Activated CD8-positive, alpha-beta T cell treated with anti-CD3 and anti-CD28 coated beads, Interleukin-2, amount 10 ng/mL, durations not matched to agents 7 days and 5 days (primary cell): ENCODE results near the gene RSAD1. TPM values are rescaled to one million over a fixed set of nuclear protein-coding genes. Genes with fewer than 3 reads are reported as not detected.
"Not testable (repeated sequence)": the region's sequence is repeated elsewhere in the genome, so short reads cannot be mapped to it uniquely, and the experiment has no call there.

ENCODE experiments used
- ATAC-seq: fragments of 150-1000 bp; cut with Tn5 transposase; one replicate; pipeline ENCODE4 v1.10.0; 2021; ENCODE audit warnings: moderate library complexity
- CTCF ChIA-PET: fragments of 350-600 bp; sonication (Branson Sonifier 250); formaldehyde crosslinking; loops from one replicate; lab custom pipeline; 2021; ENCODE audit warnings: antibody characterized with exemption; lab: Charles Lee
- POLR2A ChIA-PET: fragments of 350-600 bp; sonication (Branson Sonifier 250); formaldehyde crosslinking; loops from one replicate; lab custom pipeline; 2021; ENCODE audit warnings: antibody characterized with exemption; lab: Charles Lee
- DNase-seq: peaks from one replicate; pipeline ENCODE4 v3.0.0-alpha.2; 2020
- H3K27ac Mint-ChIP-seq: one replicate; pipeline ENCODE4 v1.8.0; 2021; ENCODE audit warnings: mild to moderate bottlenecking, mixed read lengths
- H3K27me3 Mint-ChIP-seq: one replicate; pipeline ENCODE4 v1.8.0; 2021; ENCODE audit warnings: low read depth, mixed read lengths
- H3K36me3 Mint-ChIP-seq: one replicate; pipeline ENCODE4 v1.8.0; 2021; ENCODE audit warnings: low read depth, mixed read lengths
- H3K4me1 Mint-ChIP-seq: one replicate; pipeline ENCODE4 v1.8.0; 2021; ENCODE audit warnings: low read depth, mixed read lengths
- H3K4me3 Mint-ChIP-seq: one replicate; pipeline ENCODE4 v1.8.0; 2021; ENCODE audit warnings: mild to moderate bottlenecking, mixed read lengths
- H3K9me3 Mint-ChIP-seq: one replicate; pipeline ENCODE4 v1.8.0; 2022; ENCODE audit warnings: mixed read lengths; ENCODE audit not compliant: insufficient read depth
- total RNA-seq, 2 experiments: library from RNA; stranded (reverse); gene quantifications; one replicate each; pipeline ENCODE4 v1.2.3, GENCODE V29; 2021

RSAD1 gene
- total RNA-seq, 2 experiments from 2014 or later, result 26.6 to 28.4 TPM

DNA sequence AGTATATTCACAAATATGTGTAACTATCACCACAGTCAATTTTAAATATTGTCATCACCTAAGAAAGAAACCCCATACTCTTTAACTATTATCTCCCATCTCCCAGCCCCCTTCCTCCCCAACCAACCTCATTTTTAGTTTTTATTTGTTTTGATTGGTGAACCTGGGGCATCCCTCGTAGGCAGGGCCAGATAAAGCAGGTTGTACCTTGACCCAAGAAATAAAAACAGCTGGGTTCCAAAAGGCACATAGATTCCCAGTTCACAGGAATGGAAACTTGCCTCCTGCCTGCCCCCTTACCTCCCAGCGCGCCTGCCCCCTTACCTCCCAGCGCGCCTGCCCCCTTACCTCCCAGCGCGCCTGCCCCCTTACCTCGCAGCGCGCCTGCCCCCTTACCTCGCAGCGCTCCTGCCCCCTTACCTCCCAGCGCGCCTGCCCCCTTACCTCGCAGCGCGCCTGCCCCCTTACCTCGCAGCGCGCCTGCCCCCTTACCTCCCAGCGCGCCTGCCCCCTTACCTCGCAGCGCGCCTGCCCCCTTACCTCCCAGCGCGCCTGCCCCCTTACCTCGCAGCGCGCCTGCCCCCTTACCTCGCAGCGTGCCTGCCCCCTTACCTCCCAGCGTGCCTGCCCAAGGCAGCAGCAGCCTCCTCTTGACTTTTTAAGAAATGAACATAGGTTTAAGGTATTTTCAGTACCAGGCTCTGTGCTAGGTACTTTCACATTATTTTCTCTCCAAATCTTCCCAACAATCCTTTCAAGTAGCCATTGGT is 2.7 kb upstream of the RSAD1 start:
- not testable (repeated sequence) for ATAC-seq, H3K27ac Mint-ChIP-seq, H3K36me3 Mint-ChIP-seq, H3K27me3 Mint-ChIP-seq, DNase-seq, H3K4me3 Mint-ChIP-seq, H3K9me3 Mint-ChIP-seq
- ChIA-PET POLR2A (interaction anchor here (0.7 to 1.1 kb wide), 2 partner anchors 50 to 103 kb away, joined by 3 to 5 read pairs; partner anchors contain the start of genes ACSF2, EME1 and MRPL27), CTCF (interaction anchor here (1.0 to 1.3 kb wide), 2 partner anchors 78 to 150 kb away, joined by 3 to 6 read pairs; partner anchors contain the start of gene LRRC59)
- H3K4me1 Mint-ChIP-seq, result peaks cover 24% of the 10 kb centered on the region

DNA sequence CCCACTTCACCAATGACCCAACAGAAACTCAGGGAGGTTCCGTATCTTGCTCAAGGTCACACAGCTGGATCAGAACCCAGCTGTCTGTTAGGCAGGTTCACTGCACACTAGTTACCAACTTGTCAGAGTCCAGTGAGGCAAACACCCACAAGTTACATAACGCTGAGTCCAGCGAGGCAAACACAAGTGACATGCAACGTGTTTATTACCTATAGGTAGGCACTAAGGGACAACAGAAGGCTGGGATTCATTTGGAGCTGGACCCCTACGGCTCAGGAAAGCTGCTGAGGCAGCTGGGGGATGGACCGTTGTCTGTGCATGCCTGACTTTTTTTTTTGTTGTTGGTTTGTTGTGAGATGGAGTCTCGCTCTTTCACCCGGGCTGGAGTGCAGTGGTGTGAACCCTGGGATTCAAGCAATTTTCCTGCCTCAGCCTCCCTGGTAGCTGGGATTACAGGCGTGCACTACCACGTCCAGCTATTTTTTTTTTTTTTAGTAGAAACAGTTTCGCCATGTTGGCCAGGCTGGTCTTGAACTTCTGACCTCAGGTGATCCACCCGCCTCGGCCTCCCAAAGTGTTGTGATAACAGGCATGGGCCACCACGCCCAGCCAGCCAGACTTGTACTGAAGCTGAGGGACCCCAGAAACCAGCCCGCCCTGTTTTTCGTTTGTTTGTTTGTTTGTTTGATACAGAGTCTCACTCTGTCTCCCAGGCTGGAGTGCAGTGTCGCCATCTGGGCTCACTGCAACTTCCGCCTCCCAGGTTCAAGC is 1.9 kb upstream of the RSAD1 start:
- Mint-ChIP-seq H3K27ac (no peak overlapping the region), H3K4me1 (peaks cover 17% of the 10 kb centered on the region), H3K4me3 (no peak overlapping the region), H3K9me3 (no peaks in the 10 kb centered on the region), H3K36me3 (peaks cover 7% of the 10 kb centered on the region), H3K27me3 (peaks cover 3% of the 10 kb centered on the region)
- CTCF ChIA-PET, result interaction anchor here (0.9 to 1.3 kb wide), 3 partner anchors 79 to 150 kb away, joined by 3 to 6 read pairs (median 3); partner anchors contain the start of gene LRRC59
- DNase-seq (no peak), ATAC-seq (no peak)
- POLR2A ChIA-PET, result interaction anchor here (0.7 to 1.1 kb wide), 2 partner anchors 79 to 104 kb away, joined by 3 to 5 read pairs; partner anchors contain the start of genes EME1, LRRC59 and MRPL27

DNA sequence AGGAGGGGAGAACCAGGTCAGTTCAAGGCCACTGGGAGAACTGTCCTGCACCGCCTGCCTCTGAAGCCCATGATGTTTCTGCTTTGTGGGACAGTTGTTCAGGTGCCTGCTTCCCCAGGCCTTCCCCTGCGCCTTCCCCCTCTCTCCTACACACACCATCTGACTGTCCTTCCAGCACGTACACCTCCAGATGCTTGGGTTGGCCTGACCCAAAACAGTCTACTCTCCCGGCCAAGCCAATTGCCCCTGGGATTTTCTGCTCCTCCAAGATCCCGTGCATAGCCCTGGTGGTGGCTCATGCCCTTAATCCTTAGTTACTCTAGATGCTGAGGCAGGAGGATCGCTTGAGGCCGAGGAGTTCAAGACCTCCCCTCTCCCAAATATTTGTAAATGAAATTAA is 684 bp upstream of the RSAD1 start:
- Mint-ChIP-seq H3K27ac (peak overlapping the region; percentile 87), H3K27me3 (peaks cover 3% of the 10 kb centered on the region), H3K4me1 (peaks cover 18% of the 10 kb centered on the region), H3K4me3 (peak overlapping the region; percentile 75), H3K36me3 (peaks cover 9% of the 10 kb centered on the region), H3K9me3 (no peaks in the 10 kb centered on the region)
- no peak for ATAC-seq
- no peak for DNase-seq
- ChIA-PET CTCF (interaction anchor here (0.6 to 2.5 kb wide), 17 partner anchors 27 to 216 kb away, joined by 3 to 34 read pairs (median 3); partner anchors contain the start of genes ACSF2 and LRRC59), POLR2A (interaction anchor here (1.0 to 1.1 kb wide), 2 partner anchors 81 kb away, joined by 3 to 4 read pairs; partner anchors contain the start of gene LRRC59)

DNA sequence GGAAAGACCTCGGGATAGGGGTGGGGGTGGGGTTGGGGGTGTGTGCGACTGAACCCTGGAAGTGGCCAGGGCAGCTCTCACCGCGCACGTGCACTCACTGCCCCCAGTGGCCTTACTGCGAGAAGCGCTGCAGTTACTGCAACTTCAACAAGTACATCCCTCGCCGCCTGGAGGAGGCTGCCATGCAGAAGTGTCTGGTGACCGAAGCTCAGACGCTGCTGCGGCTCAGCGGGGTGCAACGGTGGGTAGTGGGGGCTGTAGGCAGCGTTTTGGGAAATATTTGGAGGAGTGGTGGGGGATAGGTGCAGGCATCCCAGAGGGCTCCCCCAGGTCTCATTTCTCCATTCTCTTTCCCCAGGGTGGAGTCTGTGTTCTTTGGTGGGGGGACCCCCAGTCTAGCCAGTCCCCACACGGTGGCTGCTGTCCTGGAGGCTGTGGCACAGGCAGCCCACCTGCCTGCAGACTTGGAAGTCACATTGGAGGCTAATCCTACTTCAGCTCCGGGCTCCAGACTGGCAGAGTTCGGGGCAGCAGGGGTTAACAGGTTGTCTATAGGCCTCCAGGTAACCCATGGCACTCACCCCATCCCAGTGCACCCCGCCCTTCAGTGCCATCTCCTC is 972 bp downstream of the RSAD1 start:
- H3K27me3 Mint-ChIP-seq, result peaks cover 3% of the 10 kb centered on the region
- H3K4me1 Mint-ChIP-seq, result peaks cover 18% of the 10 kb centered on the region
- DNase-seq (peak; percentile 78), ATAC-seq (peak; percentile 57)
- H3K36me3 Mint-ChIP-seq, result peaks cover 13% of the 10 kb centered on the region
- ChIA-PET POLR2A (interaction anchor here (0.7 to 1.3 kb wide), 6 partner anchors 10 to 120 kb away, joined by 3 to 4 read pairs (median 3); partner anchors contain the start of genes EME1 and MRPL27), CTCF (interaction anchor here (0.7 to 2.5 kb wide), 30 partner anchors 9 to 279 kb away, joined by 3 to 34 read pairs (median 4); partner anchors contain the start of genes ACSF2, LRRC59 and SPATA20)
- peak overlapping the region; percentile 61 for H3K27ac Mint-ChIP-seq
- no peaks in the 10 kb centered on the region for H3K9me3 Mint-ChIP-seq
- peak overlapping the region; percentile 83 for H3K4me3 Mint-ChIP-seq

DNA sequence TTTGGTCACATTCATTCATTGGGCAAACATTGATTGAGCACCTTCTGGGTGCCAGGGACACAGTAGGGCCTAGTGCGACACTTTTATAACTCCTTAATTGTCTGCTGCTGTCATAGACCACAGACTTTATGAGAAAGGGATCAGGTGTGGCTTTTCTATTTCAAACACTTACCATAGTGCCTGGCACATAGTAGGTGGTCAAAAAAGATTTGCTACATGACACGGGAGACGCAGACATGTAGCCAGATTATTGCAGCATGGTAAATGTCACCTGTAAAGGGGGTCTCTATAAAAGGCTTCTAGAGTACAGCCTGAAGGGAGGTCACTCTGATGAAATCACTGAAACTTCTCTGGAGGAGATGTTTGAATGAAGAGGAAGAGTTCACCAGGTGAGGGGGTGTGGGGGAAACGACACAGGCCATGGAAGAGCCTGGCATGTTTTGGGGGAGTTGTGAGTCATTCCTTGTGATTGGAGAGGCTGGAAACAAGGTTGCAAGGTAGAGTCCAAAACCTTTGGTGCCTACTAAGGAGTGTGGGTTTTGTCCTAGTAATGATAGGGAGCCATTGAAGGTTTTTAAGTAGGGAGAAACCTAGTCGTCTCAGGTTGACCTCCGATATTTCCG is 1.6 kb downstream of the RSAD1 start:
- no peak for DNase-seq
- Mint-ChIP-seq H3K9me3 (no peaks in the 10 kb centered on the region), H3K4me1 (peaks cover 18% of the 10 kb centered on the region), H3K27me3 (peaks cover 3% of the 10 kb centered on the region), H3K27ac (no peak overlapping the region), H3K36me3 (peaks cover 13% of the 10 kb centered on the region), H3K4me3 (peak overlapping the region; percentile 83)
- ChIA-PET POLR2A (interaction anchor here (0.9 to 1.1 kb wide), 2 partner anchors 9 to 84 kb away, joined by 3 to 4 read pairs; no protein-coding TSS in a partner anchor), CTCF (interaction anchor here (1.0 to 2.5 kb wide), 14 partner anchors 9 to 280 kb away, joined by 3 to 34 read pairs (median 6); partner anchors contain the start of gene LRRC59)
- no peak for ATAC-seq

DNA sequence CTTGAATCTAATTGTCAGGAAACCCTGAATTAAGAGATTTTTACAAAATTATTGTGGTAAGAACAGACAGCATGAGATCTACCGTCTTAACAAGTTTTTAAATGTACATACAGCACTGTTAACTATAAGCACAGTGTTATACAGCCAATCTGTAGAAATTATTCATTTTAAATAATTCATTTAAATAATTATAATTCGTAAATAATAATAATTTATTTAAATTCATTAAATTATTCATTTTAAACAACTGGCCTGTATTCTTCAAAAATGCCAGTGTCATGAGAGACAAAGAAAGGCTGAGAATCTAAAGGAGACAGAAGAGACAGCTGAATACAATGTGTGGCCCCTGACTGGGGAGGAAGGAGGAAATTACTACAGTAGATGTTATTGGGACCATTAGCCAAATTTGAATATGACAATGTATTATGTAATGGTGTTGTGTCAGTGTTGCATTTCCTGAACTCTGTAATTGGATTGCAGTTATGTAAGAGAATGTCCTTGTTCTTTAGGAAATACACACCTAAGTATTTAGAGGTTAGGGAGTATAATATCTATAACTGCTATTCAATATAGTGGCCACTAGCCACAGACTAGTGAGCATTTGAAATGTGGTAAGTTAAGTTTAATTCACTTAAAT is 2.3 kb downstream of the RSAD1 start:
- Mint-ChIP-seq H3K4me1 (peaks cover 18% of the 10 kb centered on the region), H3K9me3 (no peaks in the 10 kb centered on the region), H3K27ac (no peak overlapping the region), H3K27me3 (peaks cover 3% of the 10 kb centered on the region), H3K4me3 (no peak overlapping the region), H3K36me3 (peaks cover 13% of the 10 kb centered on the region)
- no peak for DNase-seq
- ChIA-PET POLR2A (no interaction called here), CTCF (interaction anchor here (1.2 kb wide), 1 partner anchor 108 kb away, joined by 3 read pairs; no protein-coding TSS in a partner anchor)
- no peak for ATAC-seq

DNA sequence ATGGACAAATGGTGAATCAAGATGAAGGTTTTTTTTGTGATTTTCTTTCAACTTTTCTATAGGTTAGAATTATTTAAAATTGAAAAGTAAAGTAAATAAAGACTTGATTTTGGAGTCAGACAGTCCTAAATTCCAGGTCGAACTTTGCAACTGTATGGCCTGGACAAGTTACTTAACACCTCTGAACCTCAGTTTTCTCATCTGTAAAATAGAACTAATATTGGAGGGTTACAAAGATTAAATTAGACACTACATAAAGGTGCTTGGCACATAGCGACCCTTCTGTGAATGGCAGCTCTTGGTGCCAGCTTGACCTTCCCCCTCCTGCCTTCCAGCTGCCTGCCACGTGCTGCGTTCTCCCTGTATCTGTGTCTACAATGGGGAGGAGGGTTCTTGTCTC is 3.0 kb downstream of the RSAD1 start:
- no peak for DNase-seq
- POLR2A ChIA-PET, result no interaction called here
- H3K36me3 Mint-ChIP-seq, result peaks cover 13% of the 10 kb centered on the region
- no peak overlapping the region for H3K4me3 Mint-ChIP-seq
- H3K4me1 Mint-ChIP-seq, result peaks cover 18% of the 10 kb centered on the region
- ATAC-seq, result no peak
- H3K27me3 Mint-ChIP-seq, result no peaks in the 10 kb centered on the region
- CTCF ChIA-PET, result interaction anchor here (0.9 to 4.2 kb wide), 5 partner anchors 20 to 145 kb away, joined by 3 to 28 read pairs (median 3); no protein-coding TSS in a partner anchor
- H3K9me3 Mint-ChIP-seq, result no peaks in the 10 kb centered on the region
- H3K27ac Mint-ChIP-seq, result no peak overlapping the region

DNA sequence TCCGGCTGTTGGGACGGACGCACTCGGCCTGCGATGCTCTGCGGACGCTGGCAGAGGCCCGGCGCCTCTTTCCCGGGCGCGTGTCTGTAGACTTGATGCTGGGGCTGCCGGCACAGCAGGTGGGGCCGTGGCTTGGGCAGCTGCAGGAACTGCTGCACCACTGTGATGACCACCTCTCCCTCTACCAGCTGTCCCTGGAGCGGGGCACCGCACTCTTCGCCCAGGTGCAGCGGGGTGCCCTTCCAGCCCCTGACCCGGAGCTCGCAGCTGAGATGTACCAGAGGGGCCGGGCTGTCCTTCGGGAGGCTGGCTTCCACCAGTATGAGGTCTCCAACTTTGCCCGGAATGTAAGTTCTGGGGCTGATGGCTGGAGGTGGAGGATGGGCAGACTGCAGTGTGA is 3.5 kb downstream of the RSAD1 start:
- Mint-ChIP-seq H3K4me3 (no peak overlapping the region), H3K4me1 (peaks cover 18% of the 10 kb centered on the region), H3K9me3 (no peaks in the 10 kb centered on the region), H3K27ac (no peak overlapping the region), H3K27me3 (no peaks in the 10 kb centered on the region), H3K36me3 (peaks cover 13% of the 10 kb centered on the region)
- ChIA-PET POLR2A (no interaction called here), CTCF (interaction anchor here (0.9 to 4.2 kb wide), 5 partner anchors 19 to 144 kb away, joined by 3 to 28 read pairs (median 3); no protein-coding TSS in a partner anchor)
- DNase-seq (no peak), ATAC-seq (no peak)

DNA sequence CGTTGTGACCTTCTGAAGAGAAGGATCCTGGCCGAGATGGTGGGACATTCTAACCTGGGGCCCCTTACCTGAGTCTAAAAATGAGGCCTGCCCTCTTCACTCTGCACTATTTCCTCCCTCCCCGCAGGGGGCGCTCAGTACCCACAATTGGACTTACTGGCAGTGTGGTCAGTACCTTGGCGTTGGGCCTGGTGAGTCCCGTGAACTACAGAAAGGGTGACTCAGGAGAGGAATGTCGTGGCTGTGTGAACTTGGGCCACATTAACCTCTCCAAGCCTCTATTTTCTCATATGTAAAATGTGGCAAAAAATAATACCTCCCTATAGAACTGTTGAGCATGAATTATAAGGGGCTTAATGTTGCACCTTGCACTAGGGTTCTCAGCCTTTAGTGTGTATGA is 3.9 kb downstream of the RSAD1 start:
- POLR2A ChIA-PET, result interaction anchor here (0.7 kb wide), 1 partner anchor 64 kb away, joined by 3 read pairs; the partner anchor contains the start of gene SPATA20
- H3K27me3 Mint-ChIP-seq, result no peaks in the 10 kb centered on the region
- ATAC-seq, result no peak
- H3K4me1 Mint-ChIP-seq, result peaks cover 18% of the 10 kb centered on the region
- CTCF ChIA-PET, result interaction anchor here (0.7 to 4.2 kb wide), 7 partner anchors 9 to 144 kb away, joined by 3 to 28 read pairs (median 3); no protein-coding TSS in a partner anchor
- H3K9me3 Mint-ChIP-seq, result no peaks in the 10 kb centered on the region
- peak; percentile 82 for DNase-seq
- no peak overlapping the region for H3K4me3 Mint-ChIP-seq
- no peak overlapping the region for H3K27ac Mint-ChIP-seq
- H3K36me3 Mint-ChIP-seq, result peaks cover 13% of the 10 kb centered on the region

DNA sequence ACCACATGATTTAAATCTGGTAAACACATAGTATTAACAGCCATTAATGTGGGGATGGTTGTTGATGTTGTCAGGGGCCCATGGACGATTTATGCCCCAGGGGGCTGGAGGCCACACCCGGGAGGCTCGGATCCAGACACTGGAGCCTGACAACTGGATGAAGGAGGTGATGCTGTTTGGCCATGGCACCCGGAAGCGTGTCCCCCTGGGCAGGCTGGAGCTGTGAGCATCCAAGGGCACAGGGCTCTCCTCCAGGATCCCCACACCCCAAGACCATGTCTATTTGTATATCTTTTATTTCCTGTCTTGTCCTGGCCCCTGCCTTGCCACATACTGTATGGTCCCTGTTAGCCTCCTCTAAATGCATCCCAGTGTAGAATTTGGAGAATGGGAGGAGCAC is 4.6 kb downstream of the RSAD1 start:
- ATAC-seq (no peak), DNase-seq (no peak)
- H3K27ac Mint-ChIP-seq, result no peak overlapping the region
- no peak overlapping the region for H3K4me3 Mint-ChIP-seq
- POLR2A ChIA-PET, result interaction anchor here (0.7 kb wide), 1 partner anchor 64 kb away, joined by 3 read pairs; the partner anchor contains the start of gene SPATA20
- no peaks in the 10 kb centered on the region for H3K27me3 Mint-ChIP-seq
- peaks cover 14% of the 10 kb centered on the region for H3K4me1 Mint-ChIP-seq
- CTCF ChIA-PET, result interaction anchor here (0.7 to 4.2 kb wide), 7 partner anchors 9 to 273 kb away, joined by 3 to 28 read pairs (median 3); no protein-coding TSS in a partner anchor
- H3K36me3 Mint-ChIP-seq, result peaks cover 12% of the 10 kb centered on the region
- no peaks in the 10 kb centered on the region for H3K9me3 Mint-ChIP-seq
